ENCODE measurements around the gene SCN5A.
"Not testable (repeated sequence)": the region's sequence is repeated elsewhere in the genome, so short reads cannot be mapped to it uniquely, and the experiment has no call there.

SCN5A gene

GRCh38 chr3:38577371-38578080 lies 72.0 kb downstream of the SCN5A start:
- DNase-seq, result no peak

- DNase-seq, result no peak
These were observed 72.7 kb downstream of the SCN5A start for GRCh38 chr3:38576526-38577370.

- DNase-seq, result no peak
These were observed 73.4 kb downstream of the SCN5A start for GRCh38 chr3:38576131-38576525.

- no peak for DNase-seq
These were observed 74.1 kb downstream of the SCN5A start for GRCh38 chr3:38575279-38575843.

GRCh38 chr3:38574411-38575278 lies 74.8 kb downstream of the SCN5A start:
- DNase-seq, result no peak

- DNase-seq, result no peak
These were observed 75.9 kb downstream of the SCN5A start for GRCh38 chr3:38573556-38573955.

- DNase-seq, result no peak
These were observed 76.4 kb downstream of the SCN5A start for GRCh38 chr3:38573111-38573510.

- no peak for DNase-seq
These were observed 82.0 kb downstream of the SCN5A start for GRCh38 chr3:38567498-38567897.

GRCh38 chr3:38566794-38567193 lies 82.7 kb downstream of the SCN5A start:
- not testable (repeated sequence) for DNase-seq

- no peak for DNase-seq
These were observed 83.3 kb downstream of the SCN5A start for GRCh38 chr3:38566215-38566528.

GRCh38 chr3:38565339-38566214 lies 83.9 kb downstream of the SCN5A start:
- DNase-seq, result no peak

- DNase-seq, result no peak
These were observed 84.7 kb downstream of the SCN5A start for GRCh38 chr3:38564631-38565338.

GRCh38 chr3:38563886-38564270 lies 85.6 kb downstream of the SCN5A start:
- no peak for DNase-seq

GRCh38 chr3:38563070-38563885 lies 86.2 kb downstream of the SCN5A start:
- DNase-seq, result no peak

GRCh38 chr3:38562467-38562925 lies 87.0 kb downstream of the SCN5A start:
- DNase-seq, result no peak

GRCh38 chr3:38561746-38562466 lies 87.6 kb downstream of the SCN5A start:
- no peak for DNase-seq

- no peak for DNase-seq
These were observed 88.3 kb downstream of the SCN5A start for GRCh38 chr3:38560996-38561717.

GRCh38 chr3:38560284-38560683 lies 89.2 kb downstream of the SCN5A start:
- DNase-seq, result no peak

GRCh38 chr3:38558864-38559263 lies 90.6 kb downstream of the SCN5A start:
- DNase-seq, result no peak
